Measurements from ENCODE around the gene BCAS3.

DNA sequence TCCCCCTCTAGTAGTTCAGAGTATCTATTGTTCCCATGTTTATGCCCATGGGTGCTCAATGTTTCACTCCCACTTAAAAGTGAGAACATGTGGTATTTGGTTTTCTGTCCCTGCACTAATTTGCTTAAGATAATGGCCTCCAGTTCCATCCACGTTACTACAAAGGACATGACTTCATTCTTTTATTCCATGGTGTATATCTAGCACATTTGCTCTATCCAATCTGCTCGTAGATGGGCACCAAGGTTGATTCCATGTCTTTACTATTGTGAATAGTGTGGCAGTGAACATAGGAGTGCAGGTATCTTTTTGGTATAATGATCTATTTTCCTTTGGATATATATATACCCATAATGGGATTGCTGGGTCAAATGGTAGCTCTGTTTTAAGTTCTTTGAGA is 552.8 kb downstream of the BCAS3 start:
- no peak for TF ChIP-seq POLR2A (IDR thresholded peaks at IDR 0.05)
- TF ChIP-seq, protein P1, sequence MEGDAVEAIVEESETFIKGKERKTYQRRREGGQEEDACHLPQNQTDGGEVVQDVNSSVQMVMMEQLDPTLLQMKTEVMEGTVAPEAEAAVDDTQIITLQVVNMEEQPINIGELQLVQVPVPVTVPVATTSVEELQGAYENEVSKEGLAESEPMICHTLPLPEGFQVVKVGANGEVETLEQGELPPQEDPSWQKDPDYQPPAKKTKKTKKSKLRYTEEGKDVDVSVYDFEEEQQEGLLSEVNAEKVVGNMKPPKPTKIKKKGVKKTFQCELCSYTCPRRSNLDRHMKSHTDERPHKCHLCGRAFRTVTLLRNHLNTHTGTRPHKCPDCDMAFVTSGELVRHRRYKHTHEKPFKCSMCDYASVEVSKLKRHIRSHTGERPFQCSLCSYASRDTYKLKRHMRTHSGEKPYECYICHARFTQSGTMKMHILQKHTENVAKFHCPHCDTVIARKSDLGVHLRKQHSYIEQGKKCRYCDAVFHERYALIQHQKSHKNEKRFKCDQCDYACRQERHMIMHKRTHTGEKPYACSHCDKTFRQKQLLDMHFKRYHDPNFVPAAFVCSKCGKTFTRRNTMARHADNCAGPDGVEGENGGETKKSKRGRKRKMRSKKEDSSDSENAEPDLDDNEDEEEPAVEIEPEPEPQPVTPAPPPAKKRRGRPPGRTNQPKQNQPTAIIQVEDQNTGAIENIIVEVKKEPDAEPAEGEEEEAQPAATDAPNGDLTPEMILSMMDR (IDR thresholded peaks at IDR 0.05 in 4 of 5, conservative IDR thresholded peaks at IDR 0.05 in 1 of 5), result no peak
